SK-N-MC (cell line): ENCODE results near the gene SKIC8.

Source experiments
- DNase-seq: peaks from one replicate; pipeline ENCODE4 v3.0.0-alpha.2; 2011; ENCODE audit warnings: low read depth, low spot score
- H3K27ac ChIP-seq: fragments of 200-600 bp; sonication (generic); 2 replicates; pipeline ENCODE4 v1.5.1; 2016; ENCODE audit warnings: mixed run types
- H3K36me3 ChIP-seq: fragments of 200-600 bp; sonication (generic); 2 replicates; pipeline ENCODE4 v1.6.1; 2017; ENCODE audit warnings: antibody characterized with exemption, low read length, mixed read lengths; ENCODE audit not compliant: insufficient read depth
- H3K4me3 ChIP-seq: fragments of 200-600 bp; sonication (generic); 2 replicates; pipeline ENCODE4 v1.5.1; 2016
- H3K9ac ChIP-seq: fragments of 200-600 bp; sonication (generic); 2 replicates; pipeline ENCODE4 v1.8.0; 2017; ENCODE audit warnings: mixed run types, mixed read lengths; ENCODE audit not compliant: insufficient read length
- H3K9me3 ChIP-seq: fragments of 200-600 bp; sonication (generic); 2 replicates; pipeline ENCODE4 v1.6.1; 2017; ENCODE audit warnings: low read depth, mild to moderate bottlenecking, antibody characterized with exemption, low read length, moderate library complexity, mixed read lengths
- EZH2 ChIP-seq: fragments of 200-600 bp; sonication (generic); IDR thresholded peaks from one replicate; pipeline ENCODE4 v1.6.1; 2017; ENCODE audit warnings: antibody characterized with exemption
- FOXP2 ChIP-seq: optimal IDR thresholded peaks from 2 replicates; pipeline ENCODE3; 2011; ENCODE audit warnings: mild to moderate bottlenecking, moderate library complexity; ENCODE audit not compliant: insufficient read depth; ENCODE audit errors: extremely low read length, control extremely low read depth
- POLR2AphosphoS5 ChIP-seq: IDR thresholded peaks from 2 replicates; pipeline ENCODE4 v1.6.1; 2012; ENCODE audit warnings: mild to moderate bottlenecking, low read depth, low read length, borderline replicate concordance

The SKIC8 gene

DNA sequence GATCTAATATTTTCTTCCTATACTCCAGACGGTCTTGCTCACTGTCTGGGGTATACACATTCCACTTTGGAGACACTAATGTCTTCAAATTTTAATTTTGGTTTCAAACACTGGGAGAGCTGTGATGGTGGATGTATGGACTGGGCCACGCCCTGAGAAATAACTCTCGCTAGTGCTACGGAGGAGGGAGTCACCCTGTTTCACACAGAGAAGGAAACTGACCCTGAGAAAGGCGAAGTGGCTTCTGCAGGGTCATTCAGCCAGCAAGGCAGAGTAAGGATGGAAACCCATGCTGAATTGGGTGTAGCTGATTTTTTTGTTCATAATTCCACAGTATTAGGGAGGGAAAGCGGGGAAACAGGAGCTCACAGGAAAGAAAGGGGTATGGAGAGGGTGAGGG is 8.6 kb upstream of the SKIC8 start:
- H3K4me3 ChIP-seq, result no peak overlapping the region
- H3K9ac ChIP-seq, result no peak overlapping the region
- no peaks in the 10 kb centered on the region for H3K36me3 ChIP-seq
- no peak for DNase-seq
- H3K9me3 ChIP-seq, result no peaks in the 10 kb centered on the region
- TF ChIP-seq EZH2, result no peak
- TF ChIP-seq POLR2AphosphoS5, result no peak
- no peak for TF ChIP-seq FOXP2
- H3K27ac ChIP-seq, result no peak overlapping the region

DNA sequence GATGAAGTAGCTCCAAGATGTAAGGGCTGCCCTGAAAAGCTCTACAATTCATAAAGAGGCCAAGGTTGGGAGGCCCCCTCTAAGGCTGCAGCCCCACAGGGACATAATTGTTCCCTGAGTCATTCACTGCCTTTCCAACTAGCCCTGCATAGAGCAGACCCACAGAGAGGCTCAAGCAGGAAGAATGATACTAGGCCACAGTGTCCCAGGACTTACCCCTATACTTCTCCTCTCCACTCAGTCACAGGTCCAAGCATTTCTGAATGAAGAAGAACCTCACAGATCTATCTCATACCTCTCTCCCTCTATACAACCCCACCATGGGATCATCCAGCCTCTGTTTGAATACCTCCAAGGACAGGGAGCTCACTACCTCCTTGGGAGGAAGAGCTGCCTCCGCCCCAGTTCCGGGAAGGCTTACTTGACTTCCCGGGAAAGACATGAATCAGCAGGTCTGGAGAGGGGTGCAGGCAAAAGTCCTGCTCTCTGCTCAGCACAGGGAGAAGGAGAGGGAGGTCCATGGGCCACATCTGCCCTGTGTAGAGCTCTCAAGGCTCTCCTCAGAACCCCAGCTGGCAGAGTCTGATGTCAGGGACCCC is 6.9 kb upstream of the SKIC8 start:
- Histone ChIP-seq H3K4me3 (no peak overlapping the region), H3K27ac (no peak overlapping the region), H3K9me3 (no peaks in the 10 kb centered on the region), H3K9ac (no peak overlapping the region), H3K36me3 (no peaks in the 10 kb centered on the region)
- DNase-seq, result no peak
- TF ChIP-seq EZH2 (no peak), FOXP2 (no peak), POLR2AphosphoS5 (no peak)

DNA sequence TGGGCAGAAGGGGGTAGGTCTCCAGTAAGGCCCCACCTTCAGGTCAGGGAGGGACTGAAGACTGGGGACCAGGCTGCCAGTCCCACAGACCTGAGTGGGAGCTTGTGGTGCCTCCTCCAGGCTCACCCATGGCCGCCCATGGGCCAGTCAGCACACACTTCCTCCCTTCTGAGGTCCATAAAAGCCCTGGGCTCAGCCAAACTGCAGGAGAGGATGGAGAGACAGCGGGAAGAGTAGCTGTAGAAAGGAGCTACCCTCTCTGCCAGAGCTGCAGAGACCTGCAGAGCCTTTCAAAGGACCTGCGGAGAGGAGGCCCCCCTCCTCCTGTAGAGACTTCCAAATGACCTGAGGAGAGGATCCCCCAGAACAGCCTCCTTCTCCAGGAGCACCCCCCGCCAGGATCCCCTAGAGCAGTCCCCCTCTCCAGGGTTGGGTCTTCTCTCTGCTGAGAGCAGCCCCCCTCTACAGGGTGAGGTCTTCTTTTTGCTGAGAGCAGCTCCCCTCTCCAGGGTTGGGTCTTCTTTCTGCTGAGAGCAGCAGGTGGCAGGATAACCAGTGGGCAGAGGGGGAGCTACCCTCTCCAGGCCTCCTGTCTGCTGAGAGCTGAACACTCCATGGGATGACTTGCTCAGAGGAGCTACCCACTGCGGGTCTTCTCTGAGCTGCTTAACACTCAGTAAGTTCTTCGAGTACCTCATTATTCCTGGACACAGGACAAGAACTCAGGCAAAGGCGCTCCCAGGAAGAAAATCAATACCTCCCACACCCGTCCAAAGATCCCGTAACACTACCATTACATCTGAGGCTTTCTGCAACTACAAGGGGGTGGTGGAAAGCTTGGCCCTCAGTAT is 5.0 kb upstream of the SKIC8 start:
- Histone ChIP-seq H3K9ac (no peak overlapping the region), H3K4me3 (no peak overlapping the region), H3K36me3 (no peaks in the 10 kb centered on the region), H3K9me3 (no peaks in the 10 kb centered on the region), H3K27ac (no peak overlapping the region)
- DNase-seq, result no peak
- no peak for TF ChIP-seq POLR2AphosphoS5
- no peak for TF ChIP-seq FOXP2
- TF ChIP-seq EZH2, result no peak

GRCh38 chr15:78302579-78303312 is 3.3 kb upstream of the SKIC8 start:
- Histone ChIP-seq H3K27ac (peak overlapping the region; percentile 38; the same call in 1 of the 2 replicates), H3K9ac (peak overlapping the region; percentile 25), H3K4me3 (no peak overlapping the region), H3K9me3 (no peaks in the 10 kb centered on the region), H3K36me3 (no peaks in the 10 kb centered on the region)
- TF ChIP-seq EZH2, result no peak
- TF ChIP-seq FOXP2, result no peak
- TF ChIP-seq POLR2AphosphoS5, result no peak
- DNase-seq, result no peak

GRCh38 chr15:78301828-78302227 is 2.4 kb upstream of the SKIC8 start:
- DNase-seq, result no peak
- Histone ChIP-seq H3K36me3 (no peaks in the 10 kb centered on the region), H3K9me3 (no peaks in the 10 kb centered on the region), H3K4me3 (no peak overlapping the region), H3K27ac (peak overlapping the region; percentile 38), H3K9ac (no peak overlapping the region)
- no peak for TF ChIP-seq EZH2
- TF ChIP-seq POLR2AphosphoS5, result no peak
- TF ChIP-seq FOXP2, result no peak

DNA sequence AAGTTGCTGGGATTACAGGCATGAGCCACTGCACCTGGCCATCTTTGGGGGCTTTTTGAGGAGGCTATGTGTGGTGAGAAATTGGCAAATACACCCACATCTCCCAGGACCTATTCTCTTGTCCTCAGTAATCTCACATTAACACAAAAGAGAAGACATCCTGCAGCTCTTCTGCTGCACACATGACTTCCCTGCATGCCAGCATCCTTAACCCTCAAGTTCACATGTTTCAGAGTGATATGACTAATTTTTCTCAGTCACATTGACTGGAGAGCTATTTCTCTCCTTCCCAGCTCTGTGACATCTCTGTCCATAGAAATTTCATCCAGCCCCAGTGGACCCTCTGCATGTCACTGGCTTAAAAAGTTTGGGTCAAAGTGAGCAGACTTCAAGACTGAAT is 1.9 kb upstream of the SKIC8 start:
- H3K27ac ChIP-seq, result peak overlapping the region; percentile 38
- DNase-seq, result no peak
- no peak overlapping the region for H3K4me3 ChIP-seq
- TF ChIP-seq POLR2AphosphoS5 (no peak), FOXP2 (no peak), EZH2 (no peak)
- no peaks in the 10 kb centered on the region for H3K36me3 ChIP-seq
- no peak overlapping the region for H3K9ac ChIP-seq
- H3K9me3 ChIP-seq, result no peaks in the 10 kb centered on the region

GRCh38 chr15:78292219-78292618 is 7.2 kb downstream of the SKIC8 start:
- DNase-seq, result no peak
- no peak overlapping the region for H3K9ac ChIP-seq

DNA sequence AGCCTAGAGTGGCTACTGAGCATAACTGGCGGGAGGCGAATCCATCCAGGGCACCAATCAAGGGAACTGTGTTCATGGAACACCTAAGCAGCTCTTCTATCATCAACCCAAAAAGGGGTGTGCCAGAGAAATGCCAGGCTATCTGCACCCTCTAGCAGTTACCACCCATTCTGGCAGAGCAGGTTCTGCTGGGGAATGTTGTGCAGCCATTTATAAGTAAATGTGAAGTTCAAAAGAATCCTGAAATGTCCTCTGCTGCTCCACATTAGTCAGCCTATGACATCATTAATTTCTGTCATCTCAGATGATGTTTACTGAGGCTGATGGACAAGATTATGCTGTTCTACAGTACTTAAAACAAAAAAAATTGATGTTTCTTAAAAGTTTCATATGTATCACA is 7.7 kb downstream of the SKIC8 start:
- H3K36me3 ChIP-seq, result peaks cover 39% of the 10 kb centered on the region
- no peak overlapping the region for H3K4me3 ChIP-seq
- H3K9ac ChIP-seq, result no peak overlapping the region
- DNase-seq, result no peak
- TF ChIP-seq EZH2, result no peak
- TF ChIP-seq POLR2AphosphoS5, result no peak
- no peaks in the 10 kb centered on the region for H3K9me3 ChIP-seq
- no peak overlapping the region for H3K27ac ChIP-seq

More at GRCh38 chr15:78292219-78292618, 7.2 kb downstream of the SKIC8 start:
- no peaks in the 10 kb centered on the region for H3K9me3 ChIP-seq
- no peak overlapping the region for H3K4me3 ChIP-seq
- H3K36me3 ChIP-seq, result peaks cover 36% of the 10 kb centered on the region
- no peak overlapping the region for H3K27ac ChIP-seq
- TF ChIP-seq FOXP2 (no peak), EZH2 (no peak)

DNA sequence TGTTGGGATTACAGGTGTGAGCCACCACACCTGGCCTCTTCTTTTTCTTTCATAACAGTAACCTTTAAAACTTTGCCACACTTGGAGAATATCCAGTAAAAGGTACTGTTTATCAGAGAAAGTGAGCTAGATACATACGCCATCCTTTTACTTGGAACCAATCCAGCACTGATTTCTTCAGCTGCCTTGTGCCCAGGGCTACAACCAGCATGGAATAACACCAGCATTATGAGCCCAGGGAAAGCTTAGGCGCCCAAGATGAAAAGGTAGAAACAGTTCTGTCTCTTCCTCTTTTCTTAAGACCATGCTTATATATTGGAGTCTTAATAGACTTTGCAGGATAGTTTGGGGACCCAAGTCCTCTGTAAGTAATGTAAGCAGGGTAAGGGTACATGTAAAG is 8.4 kb downstream of the SKIC8 start:
- Histone ChIP-seq H3K9ac (no peak overlapping the region), H3K36me3 (peaks cover 39% of the 10 kb centered on the region)
- TF ChIP-seq POLR2AphosphoS5, result no peak

More for the DNA sequence above, 8.4 kb downstream of the SKIC8 start:
- no peaks in the 10 kb centered on the region for H3K9me3 ChIP-seq
- no peak for DNase-seq
- no peak overlapping the region for H3K4me3 ChIP-seq
- no peak overlapping the region for H3K27ac ChIP-seq
